Measurements from ENCODE around the gene SLC25A18. TPM values are rescaled to one million over a fixed set of nuclear protein-coding genes. Genes with fewer than 3 reads are reported as not detected.

Gene SLC25A18
- total RNA-seq, 1 experiment from 2014 or later: 2.1 TPM

DNA sequence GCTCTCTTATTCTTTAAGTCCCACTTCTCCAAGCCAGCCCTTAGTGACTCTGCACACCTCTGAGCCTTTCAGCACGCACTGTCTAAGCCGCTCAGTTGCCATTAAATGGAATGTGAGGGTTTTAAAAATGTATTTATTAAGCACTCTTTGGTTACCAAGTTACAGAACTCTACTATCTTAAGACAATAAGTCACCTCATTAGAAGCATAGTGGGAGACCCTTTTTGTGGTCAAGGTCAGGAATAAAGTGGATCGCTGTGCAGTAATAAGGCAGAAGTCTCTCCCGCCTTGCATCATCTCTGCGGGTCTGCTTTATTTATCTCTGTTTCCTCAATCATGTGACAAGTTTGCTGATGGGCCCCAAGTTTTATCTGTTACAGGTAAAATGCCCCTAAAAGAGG, 11.9 kb downstream of the SLC25A18 start (continued):
- TF ChIP-seq, protein P1, sequence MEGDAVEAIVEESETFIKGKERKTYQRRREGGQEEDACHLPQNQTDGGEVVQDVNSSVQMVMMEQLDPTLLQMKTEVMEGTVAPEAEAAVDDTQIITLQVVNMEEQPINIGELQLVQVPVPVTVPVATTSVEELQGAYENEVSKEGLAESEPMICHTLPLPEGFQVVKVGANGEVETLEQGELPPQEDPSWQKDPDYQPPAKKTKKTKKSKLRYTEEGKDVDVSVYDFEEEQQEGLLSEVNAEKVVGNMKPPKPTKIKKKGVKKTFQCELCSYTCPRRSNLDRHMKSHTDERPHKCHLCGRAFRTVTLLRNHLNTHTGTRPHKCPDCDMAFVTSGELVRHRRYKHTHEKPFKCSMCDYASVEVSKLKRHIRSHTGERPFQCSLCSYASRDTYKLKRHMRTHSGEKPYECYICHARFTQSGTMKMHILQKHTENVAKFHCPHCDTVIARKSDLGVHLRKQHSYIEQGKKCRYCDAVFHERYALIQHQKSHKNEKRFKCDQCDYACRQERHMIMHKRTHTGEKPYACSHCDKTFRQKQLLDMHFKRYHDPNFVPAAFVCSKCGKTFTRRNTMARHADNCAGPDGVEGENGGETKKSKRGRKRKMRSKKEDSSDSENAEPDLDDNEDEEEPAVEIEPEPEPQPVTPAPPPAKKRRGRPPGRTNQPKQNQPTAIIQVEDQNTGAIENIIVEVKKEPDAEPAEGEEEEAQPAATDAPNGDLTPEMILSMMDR (IDR thresholded peaks at IDR 0.05): no peak

DNA sequence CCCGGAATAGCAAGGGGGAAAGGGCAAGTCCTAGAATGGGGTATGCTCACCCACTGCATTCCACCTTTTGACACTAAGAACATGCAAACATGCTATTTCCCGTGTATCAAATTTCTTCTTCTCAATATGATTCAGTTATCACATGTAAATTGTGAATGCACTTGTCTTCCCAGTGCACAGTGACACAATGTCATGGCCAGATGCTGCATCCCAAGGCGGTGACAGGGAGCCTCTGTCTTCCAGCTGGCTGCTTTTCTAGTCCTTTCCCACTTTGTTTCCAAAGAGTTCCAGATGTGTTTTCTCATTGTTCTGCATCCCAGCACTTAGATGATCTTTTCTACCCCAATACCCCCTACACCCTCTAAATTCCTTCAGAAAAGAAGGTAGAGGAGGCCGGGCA, 12.4 kb downstream of the SLC25A18 start:
- H3K27ac Mint-ChIP-seq: no peak overlapping the region
- POLR2A ChIA-PET: no interaction called here
- no peaks in the 10 kb centered on the region for H3K27me3 Mint-ChIP-seq (ENCODE audit: low read depth)
- no peak overlapping the region for H3K4me3 Mint-ChIP-seq
- ATAC-seq: no peak
- TF ChIP-seq FOXK1 (CRISPR knock-in tag; IDR thresholded peaks at IDR 0.05) (no peak), TEAD1 (CRISPR knock-in tag; IDR thresholded peaks at IDR 0.05) (no peak), NFATC4 (CRISPR knock-in tag; IDR thresholded peaks at IDR 0.05) (no peak), OVOL2 (CRISPR knock-in tag; IDR thresholded peaks at IDR 0.05; ENCODE audit: borderline replicate concordance) (no peak), SMAD3 (CRISPR knock-in tag; IDR thresholded peaks at IDR 0.05; ENCODE audit: borderline replicate concordance) (no peak), CREB1 (CRISPR knock-in tag; IDR thresholded peaks at IDR 0.05) (no peak), CBFB (CRISPR knock-in tag; IDR thresholded peaks at IDR 0.05; ENCODE audit: low read depth) (no peak), ETV6 (CRISPR knock-in tag; IDR thresholded peaks at IDR 0.05) (no peak), HMGA2 (CRISPR knock-in tag; IDR thresholded peaks at IDR 0.05) (no peak)
- TF ChIP-seq, protein P2, sequence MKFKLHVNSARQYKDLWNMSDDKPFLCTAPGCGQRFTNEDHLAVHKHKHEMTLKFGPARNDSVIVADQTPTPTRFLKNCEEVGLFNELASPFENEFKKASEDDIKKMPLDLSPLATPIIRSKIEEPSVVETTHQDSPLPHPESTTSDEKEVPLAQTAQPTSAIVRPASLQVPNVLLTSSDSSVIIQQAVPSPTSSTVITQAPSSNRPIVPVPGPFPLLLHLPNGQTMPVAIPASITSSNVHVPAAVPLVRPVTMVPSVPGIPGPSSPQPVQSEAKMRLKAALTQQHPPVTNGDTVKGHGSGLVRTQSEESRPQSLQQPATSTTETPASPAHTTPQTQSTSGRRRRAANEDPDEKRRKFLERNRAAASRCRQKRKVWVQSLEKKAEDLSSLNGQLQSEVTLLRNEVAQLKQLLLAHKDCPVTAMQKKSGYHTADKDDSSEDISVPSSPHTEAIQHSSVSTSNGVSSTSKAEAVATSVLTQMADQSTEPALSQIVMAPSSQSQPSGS (CRISPR knock-in tag; IDR thresholded peaks at IDR 0.05; ENCODE audit: borderline replicate concordance, low read depth): no peak
- TF ChIP-seq, protein P3, sequence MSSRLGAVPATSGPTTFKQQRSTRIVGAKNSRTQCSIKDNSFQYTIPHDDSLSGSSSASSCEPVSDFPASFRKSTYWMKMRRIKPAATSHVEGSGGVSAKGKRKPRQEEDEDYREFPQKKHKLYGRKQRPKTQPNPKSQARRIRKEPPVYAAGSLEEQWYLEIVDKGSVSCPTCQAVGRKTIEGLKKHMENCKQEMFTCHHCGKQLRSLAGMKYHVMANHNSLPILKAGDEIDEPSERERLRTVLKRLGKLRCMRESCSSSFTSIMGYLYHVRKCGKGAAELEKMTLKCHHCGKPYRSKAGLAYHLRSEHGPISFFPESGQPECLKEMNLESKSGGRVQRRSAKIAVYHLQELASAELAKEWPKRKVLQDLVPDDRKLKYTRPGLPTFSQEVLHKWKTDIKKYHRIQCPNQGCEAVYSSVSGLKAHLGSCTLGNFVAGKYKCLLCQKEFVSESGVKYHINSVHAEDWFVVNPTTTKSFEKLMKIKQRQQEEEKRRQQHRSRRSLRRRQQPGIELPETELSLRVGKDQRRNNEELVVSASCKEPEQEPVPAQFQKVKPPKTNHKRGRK (CRISPR knock-in tag; IDR thresholded peaks at IDR 0.05; ENCODE audit: borderline replicate concordance): no peak
- TF ChIP-seq, protein P4, sequence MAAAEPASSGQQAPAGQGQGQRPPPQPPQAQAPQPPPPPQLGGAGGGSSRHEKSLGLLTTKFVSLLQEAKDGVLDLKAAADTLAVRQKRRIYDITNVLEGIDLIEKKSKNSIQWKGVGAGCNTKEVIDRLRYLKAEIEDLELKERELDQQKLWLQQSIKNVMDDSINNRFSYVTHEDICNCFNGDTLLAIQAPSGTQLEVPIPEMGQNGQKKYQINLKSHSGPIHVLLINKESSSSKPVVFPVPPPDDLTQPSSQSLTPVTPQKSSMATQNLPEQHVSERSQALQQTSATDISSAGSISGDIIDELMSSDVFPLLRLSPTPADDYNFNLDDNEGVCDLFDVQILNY (CRISPR knock-in tag; IDR thresholded peaks at IDR 0.05): no peak
- TF ChIP-seq, protein P5, sequence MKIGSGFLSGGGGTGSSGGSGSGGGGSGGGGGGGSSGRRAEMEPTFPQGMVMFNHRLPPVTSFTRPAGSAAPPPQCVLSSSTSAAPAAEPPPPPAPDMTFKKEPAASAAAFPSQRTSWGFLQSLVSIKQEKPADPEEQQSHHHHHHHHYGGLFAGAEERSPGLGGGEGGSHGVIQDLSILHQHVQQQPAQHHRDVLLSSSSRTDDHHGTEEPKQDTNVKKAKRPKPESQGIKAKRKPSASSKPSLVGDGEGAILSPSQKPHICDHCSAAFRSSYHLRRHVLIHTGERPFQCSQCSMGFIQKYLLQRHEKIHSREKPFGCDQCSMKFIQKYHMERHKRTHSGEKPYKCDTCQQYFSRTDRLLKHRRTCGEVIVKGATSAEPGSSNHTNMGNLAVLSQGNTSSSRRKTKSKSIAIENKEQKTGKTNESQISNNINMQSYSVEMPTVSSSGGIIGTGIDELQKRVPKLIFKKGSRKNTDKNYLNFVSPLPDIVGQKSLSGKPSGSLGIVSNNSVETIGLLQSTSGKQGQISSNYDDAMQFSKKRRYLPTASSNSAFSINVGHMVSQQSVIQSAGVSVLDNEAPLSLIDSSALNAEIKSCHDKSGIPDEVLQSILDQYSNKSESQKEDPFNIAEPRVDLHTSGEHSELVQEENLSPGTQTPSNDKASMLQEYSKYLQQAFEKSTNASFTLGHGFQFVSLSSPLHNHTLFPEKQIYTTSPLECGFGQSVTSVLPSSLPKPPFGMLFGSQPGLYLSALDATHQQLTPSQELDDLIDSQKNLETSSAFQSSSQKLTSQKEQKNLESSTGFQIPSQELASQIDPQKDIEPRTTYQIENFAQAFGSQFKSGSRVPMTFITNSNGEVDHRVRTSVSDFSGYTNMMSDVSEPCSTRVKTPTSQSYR (CRISPR knock-in tag; IDR thresholded peaks at IDR 0.05): no peak
- H3K36me3 Mint-ChIP-seq: no peaks in the 10 kb centered on the region
- no peak for DNase-seq (ENCODE audit: low spot score)
- no peaks in the 10 kb centered on the region for H3K9me3 Mint-ChIP-seq
- CTCF ChIA-PET: interaction anchor here (1.3 to 2.1 kb wide), 2 partner anchors 18 to 404 kb away, joined by 5 to 6 read pairs; no protein-coding TSS in a partner anchor
- H3K4me1 Mint-ChIP-seq: peaks cover 14% of the 10 kb centered on the region

DNA sequence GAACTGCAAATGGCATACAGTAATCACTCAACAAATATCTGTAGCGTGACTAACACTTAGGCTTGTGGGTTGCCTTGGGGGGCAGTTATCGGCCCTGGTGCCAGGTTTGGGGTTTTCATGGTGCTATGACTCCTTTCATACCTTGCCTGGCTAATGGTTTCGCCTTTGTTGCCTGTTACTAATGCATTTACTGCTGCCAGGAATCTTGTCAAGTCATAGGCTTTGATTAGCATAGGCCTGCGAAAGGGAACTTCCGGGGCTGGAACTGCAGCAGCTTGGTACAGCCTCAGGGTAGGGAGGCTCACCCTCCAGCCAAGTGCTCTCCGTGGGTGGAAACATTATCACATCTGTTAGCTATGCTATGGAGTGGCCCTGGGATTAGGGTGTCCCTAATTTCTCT, 13.2 kb downstream of the SLC25A18 start:
- POLR2A ChIA-PET: no interaction called here
- CTCF ChIA-PET: interaction anchor here (1.3 to 2.1 kb wide), 2 partner anchors 18 to 405 kb away, joined by 5 to 6 read pairs; no protein-coding TSS in a partner anchor
- ATAC-seq (no peak), DNase-seq (ENCODE audit: low spot score) (no peak)
- H3K9me3 Mint-ChIP-seq: no peaks in the 10 kb centered on the region
- H3K27me3 Mint-ChIP-seq (ENCODE audit: low read depth): no peaks in the 10 kb centered on the region
- H3K36me3 Mint-ChIP-seq: no peaks in the 10 kb centered on the region
- H3K4me1 Mint-ChIP-seq: 0 out of 2 replicates have a peak, but pooled peaks cover 7% of the 10 kb centered on the region
- H3K4me3 Mint-ChIP-seq: no peak overlapping the region
- H3K27ac Mint-ChIP-seq: no peak overlapping the region
- TF ChIP-seq TP53 (CRISPR knock-in tag; IDR thresholded peaks at IDR 0.05) (no peak), ZNF416 (CRISPR knock-in tag; IDR thresholded peaks at IDR 0.05) (no peak), JUN (CRISPR knock-in tag; IDR thresholded peaks at IDR 0.05) (no peak), CBFB (CRISPR knock-in tag; IDR thresholded peaks at IDR 0.05; ENCODE audit: low read depth) (no peak), KAT7 (CRISPR knock-in tag; IDR thresholded peaks at IDR 0.05; ENCODE audit: borderline replicate concordance) (no peak), ZNF317 (CRISPR knock-in tag; IDR thresholded peaks at IDR 0.05; ENCODE audit: borderline replicate concordance, low read depth) (no peak)
- TF ChIP-seq, protein P6, sequence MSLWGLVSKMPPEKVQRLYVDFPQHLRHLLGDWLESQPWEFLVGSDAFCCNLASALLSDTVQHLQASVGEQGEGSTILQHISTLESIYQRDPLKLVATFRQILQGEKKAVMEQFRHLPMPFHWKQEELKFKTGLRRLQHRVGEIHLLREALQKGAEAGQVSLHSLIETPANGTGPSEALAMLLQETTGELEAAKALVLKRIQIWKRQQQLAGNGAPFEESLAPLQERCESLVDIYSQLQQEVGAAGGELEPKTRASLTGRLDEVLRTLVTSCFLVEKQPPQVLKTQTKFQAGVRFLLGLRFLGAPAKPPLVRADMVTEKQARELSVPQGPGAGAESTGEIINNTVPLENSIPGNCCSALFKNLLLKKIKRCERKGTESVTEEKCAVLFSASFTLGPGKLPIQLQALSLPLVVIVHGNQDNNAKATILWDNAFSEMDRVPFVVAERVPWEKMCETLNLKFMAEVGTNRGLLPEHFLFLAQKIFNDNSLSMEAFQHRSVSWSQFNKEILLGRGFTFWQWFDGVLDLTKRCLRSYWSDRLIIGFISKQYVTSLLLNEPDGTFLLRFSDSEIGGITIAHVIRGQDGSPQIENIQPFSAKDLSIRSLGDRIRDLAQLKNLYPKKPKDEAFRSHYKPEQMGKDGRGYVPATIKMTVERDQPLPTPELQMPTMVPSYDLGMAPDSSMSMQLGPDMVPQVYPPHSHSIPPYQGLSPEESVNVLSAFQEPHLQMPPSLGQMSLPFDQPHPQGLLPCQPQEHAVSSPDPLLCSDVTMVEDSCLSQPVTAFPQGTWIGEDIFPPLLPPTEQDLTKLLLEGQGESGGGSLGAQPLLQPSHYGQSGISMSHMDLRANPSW (CRISPR knock-in tag; conservative IDR thresholded peaks at IDR 0.05; ENCODE audit: low read depth): no peak
- TF ChIP-seq, protein P1 (IDR thresholded peaks at IDR 0.05): no peak
